ENCODE results near the gene TGFBR2.

The TGFBR2 gene

GRCh38 chr3:30649572-30650318, 43.3 kb downstream of the TGFBR2 start:
- H3K27me3 ChIP-seq (ENCODE audit: control insufficient read depth, insufficient read depth, low read length), result no peaks in the 10 kb centered on the region
- peaks cover 15% of the 10 kb centered on the region for H3K4me1 ChIP-seq (ENCODE audit: control insufficient read depth, insufficient read depth, low read length)
- H3K9ac ChIP-seq (ENCODE audit: low read length), result no peak overlapping the region
- H3K9me3 ChIP-seq (ENCODE audit: control insufficient read depth, insufficient read depth, low read depth, low read length), result no peaks in the 10 kb centered on the region
- peaks cover 83% of the 10 kb centered on the region for H3K36me3 ChIP-seq (ENCODE audit: control insufficient read depth, insufficient read depth, low read length)
- no peak overlapping the region for H3K27ac ChIP-seq (ENCODE audit: low read depth, low read length)
- no peak overlapping the region for H3K4me3 ChIP-seq (ENCODE audit: low read depth, low read length)

DNA sequence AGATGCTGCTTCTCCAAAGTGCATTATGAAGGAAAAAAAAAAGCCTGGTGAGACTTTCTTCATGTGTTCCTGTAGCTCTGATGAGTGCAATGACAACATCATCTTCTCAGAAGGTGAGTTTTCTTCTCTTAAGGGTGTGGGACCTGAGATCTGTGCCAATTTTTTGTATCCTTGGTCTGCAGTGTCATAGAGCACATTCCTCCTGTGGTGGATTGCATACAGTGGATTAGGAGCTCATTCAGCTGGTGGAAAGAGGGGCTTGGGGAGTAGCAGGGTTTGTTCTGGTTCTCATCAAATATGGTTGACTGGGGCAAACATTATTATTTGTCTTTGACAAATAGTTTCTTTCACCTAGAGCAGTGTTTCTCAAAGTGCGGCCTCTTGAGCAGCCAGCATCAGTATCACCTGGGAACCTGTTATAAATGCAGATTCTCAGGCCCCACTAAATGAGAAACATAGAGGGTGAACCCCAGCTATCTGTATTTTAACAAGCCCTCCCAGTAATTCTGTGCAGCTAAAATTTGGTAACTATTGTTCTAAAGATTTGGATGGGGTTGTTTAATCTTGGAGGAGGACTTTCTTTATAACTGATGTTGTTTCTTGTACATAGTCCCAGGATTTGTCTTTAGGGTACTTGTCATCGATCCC, 44.1 kb downstream of the TGFBR2 start:
- Histone ChIP-seq H3K27ac (ENCODE audit: low read depth, low read length) (no peak overlapping the region), H3K4me1 (ENCODE audit: control insufficient read depth, insufficient read depth, low read length) (peaks cover 15% of the 10 kb centered on the region), H3K9ac (ENCODE audit: low read length) (no peak overlapping the region), H3K4me3 (ENCODE audit: low read depth, low read length) (no peak overlapping the region), H3K9me3 (ENCODE audit: control insufficient read depth, insufficient read depth, low read depth, low read length) (no peaks in the 10 kb centered on the region), H3K36me3 (ENCODE audit: control insufficient read depth, insufficient read depth, low read length) (peaks cover 86% of the 10 kb centered on the region), H3K27me3 (ENCODE audit: control insufficient read depth, insufficient read depth, low read length) (no peaks in the 10 kb centered on the region)

DNA sequence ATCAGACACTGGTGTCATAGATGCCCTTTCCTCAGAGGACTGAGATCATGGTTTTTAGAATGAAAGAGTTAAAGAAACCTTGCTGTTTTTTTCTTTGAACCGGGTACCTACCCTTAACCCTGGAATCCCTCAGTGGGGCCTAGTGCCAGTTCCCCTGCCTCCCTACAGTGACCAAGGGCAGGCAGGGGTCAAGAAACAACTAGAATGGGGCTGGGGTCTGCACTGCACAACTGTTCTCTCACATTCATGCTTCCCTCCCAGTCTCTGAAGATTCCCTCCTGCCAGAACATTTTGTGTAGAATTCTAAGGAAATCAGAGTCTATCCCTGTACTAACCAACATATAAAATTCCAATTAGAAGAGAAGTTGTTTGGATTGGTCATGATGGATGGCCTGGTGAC, 47.9 kb downstream of the TGFBR2 start:
- no peaks in the 10 kb centered on the region for H3K9me3 ChIP-seq (ENCODE audit: control insufficient read depth, insufficient read depth, low read depth, low read length)
- no peak overlapping the region for H3K9ac ChIP-seq (ENCODE audit: low read length)
- H3K27ac ChIP-seq (ENCODE audit: low read depth, low read length), result no peak overlapping the region
- no peaks in the 10 kb centered on the region for H3K27me3 ChIP-seq (ENCODE audit: control insufficient read depth, insufficient read depth, low read length)
- peaks cover 69% of the 10 kb centered on the region for H3K36me3 ChIP-seq (ENCODE audit: control insufficient read depth, insufficient read depth, low read length)
- no peak overlapping the region for H3K4me3 ChIP-seq (ENCODE audit: low read depth, low read length)
- H3K4me1 ChIP-seq (ENCODE audit: control insufficient read depth, insufficient read depth, low read length), result peaks cover 19% of the 10 kb centered on the region

DNA sequence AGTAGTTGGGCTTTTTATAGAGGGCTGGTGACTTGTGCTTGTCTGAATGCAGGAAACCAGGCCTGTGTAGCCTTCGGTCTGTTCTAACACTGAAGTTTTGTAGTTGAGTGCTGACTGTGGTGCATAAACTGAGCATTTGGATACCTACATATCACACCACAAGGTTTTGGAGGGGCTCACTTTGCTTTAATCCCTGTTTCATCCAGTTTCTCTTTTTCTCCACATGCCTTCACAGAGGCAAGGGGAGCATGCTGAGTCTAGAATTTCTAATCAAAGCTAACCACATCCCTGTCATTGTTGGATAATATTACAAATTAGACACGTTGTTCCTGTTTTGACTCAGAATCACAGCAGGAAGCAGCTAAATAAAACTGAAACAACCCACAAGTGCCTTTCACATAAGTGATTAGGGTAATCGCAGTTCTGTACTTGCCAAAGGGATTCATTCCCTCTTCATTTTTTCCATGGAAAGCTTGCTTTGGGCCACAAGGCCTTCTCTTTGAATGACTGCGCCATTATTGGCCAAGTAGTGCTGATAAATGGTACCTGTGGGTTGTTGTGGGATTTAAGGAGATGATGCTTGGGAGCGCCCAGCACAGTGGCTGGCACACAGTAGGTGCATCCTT, 48.9 kb downstream of the TGFBR2 start:
- Histone ChIP-seq H3K9ac (ENCODE audit: low read length) (no peak overlapping the region), H3K4me3 (ENCODE audit: low read depth, low read length) (no peak overlapping the region), H3K9me3 (ENCODE audit: control insufficient read depth, insufficient read depth, low read depth, low read length) (no peaks in the 10 kb centered on the region), H3K36me3 (ENCODE audit: control insufficient read depth, insufficient read depth, low read length) (peaks cover 63% of the 10 kb centered on the region), H3K27me3 (ENCODE audit: control insufficient read depth, insufficient read depth, low read length) (no peaks in the 10 kb centered on the region), H3K4me1 (ENCODE audit: control insufficient read depth, insufficient read depth, low read length) (peaks cover 24% of the 10 kb centered on the region), H3K27ac (ENCODE audit: low read depth, low read length) (no peak overlapping the region)

DNA sequence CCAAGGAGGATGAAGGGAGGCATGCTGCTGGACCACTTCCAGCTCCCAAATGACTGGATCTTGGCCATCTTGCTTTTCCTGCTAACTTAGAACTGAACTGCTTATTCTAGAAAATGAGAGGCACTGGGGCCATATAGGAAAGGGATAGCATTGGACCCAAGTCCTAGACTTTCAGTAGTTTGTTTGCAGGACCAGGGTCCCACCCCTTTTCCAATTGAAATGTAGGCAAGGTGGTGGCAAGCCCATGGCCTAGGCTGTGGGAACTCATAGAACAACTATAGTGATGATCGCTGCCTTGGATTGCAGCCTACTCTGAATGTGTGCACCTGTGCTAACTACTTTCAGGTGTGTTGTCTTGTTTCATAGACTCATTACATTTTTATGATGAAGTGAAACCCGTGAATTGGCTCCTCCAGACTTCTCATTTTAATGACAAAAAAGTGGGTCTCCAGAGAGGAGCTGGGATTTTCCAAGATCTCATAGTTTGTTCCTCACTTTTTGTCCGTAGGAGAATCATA, 50.3 kb downstream of the TGFBR2 start:
- Histone ChIP-seq H3K4me3 (ENCODE audit: low read depth, low read length) (no peak overlapping the region), H3K27ac (ENCODE audit: low read depth, low read length) (no peak overlapping the region)

GRCh38 chr3:30657914-30658313, 51.5 kb downstream of the TGFBR2 start:
- Histone ChIP-seq H3K4me3 (ENCODE audit: low read depth, low read length) (no peak overlapping the region), H3K4me1 (ENCODE audit: control insufficient read depth, insufficient read depth, low read length) (peaks cover 32% of the 10 kb centered on the region), H3K27me3 (ENCODE audit: control insufficient read depth, insufficient read depth, low read length) (no peaks in the 10 kb centered on the region), H3K9me3 (ENCODE audit: control insufficient read depth, insufficient read depth, low read depth, low read length) (no peaks in the 10 kb centered on the region), H3K9ac (ENCODE audit: low read length) (no peak overlapping the region), H3K27ac (ENCODE audit: low read depth, low read length) (peak overlapping the region; percentile 74; the same call in 1 of the 2 replicates), H3K36me3 (ENCODE audit: control insufficient read depth, insufficient read depth, low read length) (peaks cover 44% of the 10 kb centered on the region)

More for the DNA sequence above, 50.3 kb downstream of the TGFBR2 start:
- Histone ChIP-seq H3K9me3 (ENCODE audit: control insufficient read depth, insufficient read depth, low read depth, low read length) (no peaks in the 10 kb centered on the region), H3K27me3 (ENCODE audit: control insufficient read depth, insufficient read depth, low read length) (no peaks in the 10 kb centered on the region), H3K36me3 (ENCODE audit: control insufficient read depth, insufficient read depth, low read length) (peaks cover 55% of the 10 kb centered on the region), H3K4me1 (ENCODE audit: control insufficient read depth, insufficient read depth, low read length) (peaks cover 29% of the 10 kb centered on the region), H3K9ac (ENCODE audit: low read length) (no peak overlapping the region)

GRCh38 chr3:30658328-30659052, 52.1 kb downstream of the TGFBR2 start:
- Histone ChIP-seq H3K9ac (ENCODE audit: low read length) (peak overlapping the region; percentile 43), H3K4me3 (ENCODE audit: low read depth, low read length) (no peak overlapping the region), H3K27ac (ENCODE audit: low read depth, low read length) (peak overlapping the region; percentile 74), H3K4me1 (ENCODE audit: control insufficient read depth, insufficient read depth, low read length) (peaks cover 32% of the 10 kb centered on the region), H3K36me3 (ENCODE audit: control insufficient read depth, insufficient read depth, low read length) (peaks cover 40% of the 10 kb centered on the region), H3K27me3 (ENCODE audit: control insufficient read depth, insufficient read depth, low read length) (no peaks in the 10 kb centered on the region), H3K9me3 (ENCODE audit: control insufficient read depth, insufficient read depth, low read depth, low read length) (no peaks in the 10 kb centered on the region)

GRCh38 chr3:30659270-30660130, 53.1 kb downstream of the TGFBR2 start:
- peaks cover 31% of the 10 kb centered on the region for H3K36me3 ChIP-seq (ENCODE audit: control insufficient read depth, insufficient read depth, low read length)
- H3K27me3 ChIP-seq (ENCODE audit: control insufficient read depth, insufficient read depth, low read length), result no peaks in the 10 kb centered on the region
- no peaks in the 10 kb centered on the region for H3K9me3 ChIP-seq (ENCODE audit: control insufficient read depth, insufficient read depth, low read depth, low read length)
- H3K4me3 ChIP-seq (ENCODE audit: low read depth, low read length), result no peak overlapping the region
- H3K9ac ChIP-seq (ENCODE audit: low read length), result no peak overlapping the region
- peak overlapping the region; percentile 74 for H3K27ac ChIP-seq (ENCODE audit: low read depth, low read length)
- peaks cover 36% of the 10 kb centered on the region for H3K4me1 ChIP-seq (ENCODE audit: control insufficient read depth, insufficient read depth, low read length)

DNA sequence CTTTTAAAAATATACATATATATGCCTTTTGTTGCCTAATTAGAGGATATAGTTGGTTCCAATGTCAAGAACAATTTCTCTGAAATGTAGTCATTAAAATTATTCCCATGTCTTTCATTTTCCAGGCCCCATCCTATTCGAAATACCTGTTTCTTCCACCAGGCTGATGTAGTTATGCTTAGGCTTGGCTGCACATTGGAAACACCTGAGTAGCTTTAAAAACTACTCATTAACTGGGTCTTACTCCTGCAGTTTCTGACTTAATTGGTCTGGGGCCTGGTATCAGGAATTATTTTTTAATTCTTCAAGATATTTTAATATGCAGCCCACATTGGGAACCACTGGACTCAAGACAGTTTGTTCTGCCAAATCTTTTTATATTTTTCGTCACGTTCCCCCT, 53.7 kb downstream of the TGFBR2 start:
- no peaks in the 10 kb centered on the region for H3K9me3 ChIP-seq (ENCODE audit: control insufficient read depth, insufficient read depth, low read depth, low read length)
- H3K4me3 ChIP-seq (ENCODE audit: low read depth, low read length), result no peak overlapping the region
- H3K36me3 ChIP-seq (ENCODE audit: control insufficient read depth, insufficient read depth, low read length), result peaks cover 25% of the 10 kb centered on the region
- H3K4me1 ChIP-seq (ENCODE audit: control insufficient read depth, insufficient read depth, low read length), result peaks cover 42% of the 10 kb centered on the region
- H3K27ac ChIP-seq (ENCODE audit: low read depth, low read length), result no peak overlapping the region
- H3K9ac ChIP-seq (ENCODE audit: low read length), result no peak overlapping the region
- H3K27me3 ChIP-seq (ENCODE audit: control insufficient read depth, insufficient read depth, low read length), result no peaks in the 10 kb centered on the region

DNA sequence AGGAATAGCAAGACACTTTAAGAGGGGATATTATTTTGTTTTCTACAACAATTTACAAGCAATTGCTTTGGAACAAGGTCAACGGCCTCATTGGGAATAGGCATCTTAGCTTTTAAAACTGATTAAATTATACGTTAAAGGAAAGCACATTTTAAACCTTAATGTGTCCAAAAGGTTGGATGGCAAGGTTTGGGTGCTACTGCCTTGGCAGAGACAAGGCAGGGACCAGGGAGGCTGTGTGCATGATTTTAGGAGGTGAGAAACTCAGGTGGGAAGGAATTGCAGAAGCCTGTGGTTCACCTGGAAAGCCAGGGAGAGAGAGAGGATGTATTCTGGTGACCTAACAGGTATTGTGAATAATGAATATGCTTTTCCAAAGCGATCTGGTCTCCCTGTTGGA, 54.3 kb downstream of the TGFBR2 start:
- Histone ChIP-seq H3K4me1 (ENCODE audit: control insufficient read depth, insufficient read depth, low read length) (peaks cover 48% of the 10 kb centered on the region), H3K9ac (ENCODE audit: low read length) (no peak overlapping the region), H3K36me3 (ENCODE audit: control insufficient read depth, insufficient read depth, low read length) (peaks cover 20% of the 10 kb centered on the region), H3K27me3 (ENCODE audit: control insufficient read depth, insufficient read depth, low read length) (no peaks in the 10 kb centered on the region), H3K9me3 (ENCODE audit: control insufficient read depth, insufficient read depth, low read depth, low read length) (no peaks in the 10 kb centered on the region), H3K27ac (ENCODE audit: low read depth, low read length) (no peak overlapping the region), H3K4me3 (ENCODE audit: low read depth, low read length) (no peak overlapping the region)

All from HUES6 (cell line).